H9 (cell line): ENCODE measurements around the gene WEE1. TPM values are rescaled to one million over a fixed set of nuclear protein-coding genes. Genes with fewer than 3 reads are reported as not detected.

ENCODE experiments used
- DNase-seq: peaks from one replicate; pipeline ENCODE4 v3.0.0-alpha.2; 2017
- H2AFZ ChIP-seq: one replicate; pipeline ENCODE4 v1.6.1; 2013; ENCODE audit warnings: mild to moderate bottlenecking, low read length, control low read depth, moderate library complexity
- H2AK5ac ChIP-seq: 2 replicates; pipeline ENCODE4 v1.6.1; 2013; ENCODE audit warnings: low read length, control low read depth, mixed read lengths; ENCODE audit not compliant: insufficient read length
- H2BK120ac ChIP-seq: one replicate; pipeline ENCODE4 v1.6.1; 2013; ENCODE audit warnings: low read depth, mild to moderate bottlenecking, low read length, control low read depth, inconsistent platforms; ENCODE audit not compliant: poor library complexity, severe bottlenecking
- H2BK12ac ChIP-seq: 2 replicates; pipeline ENCODE4 v1.6.1; 2013; ENCODE audit warnings: low read length, control low read depth, mixed read lengths, low read depth; ENCODE audit not compliant: insufficient read length
- H2BK15ac ChIP-seq: 2 replicates; pipeline ENCODE4 v1.6.1; 2013; ENCODE audit warnings: low read depth, low read length, control low read depth
- H2BK20ac ChIP-seq: one replicate; pipeline ENCODE4 v1.6.1; 2013; ENCODE audit warnings: low read depth, mild to moderate bottlenecking, low read length, control low read depth, inconsistent platforms; ENCODE audit not compliant: poor library complexity, severe bottlenecking
- H2BK5ac ChIP-seq: 2 replicates; pipeline ENCODE4 v1.6.1; 2013; ENCODE audit warnings: low read length, control low read depth, mixed read lengths; ENCODE audit not compliant: insufficient read length
- H3K14ac ChIP-seq: 2 replicates; pipeline ENCODE4 v1.6.1; 2013; ENCODE audit warnings: low read length, control low read depth; ENCODE audit not compliant: insufficient read depth
- H3K18ac ChIP-seq: 2 replicates; pipeline ENCODE4 v1.6.1; 2013; ENCODE audit warnings: low read depth, mild to moderate bottlenecking, mixed read lengths, low read length, control low read depth; ENCODE audit not compliant: insufficient read length
- H3K23ac ChIP-seq: 2 replicates; pipeline ENCODE4 v1.6.1; 2013; ENCODE audit warnings: low read length, control low read depth, mixed read lengths, low read depth; ENCODE audit not compliant: insufficient read length
- H3K23me2 ChIP-seq: 2 replicates; pipeline ENCODE4 v1.6.1; 2013; ENCODE audit warnings: low read depth, mild to moderate bottlenecking, mixed read lengths, low read length, control low read depth; ENCODE audit not compliant: insufficient read length, poor library complexity, severe bottlenecking
- H3K27ac ChIP-seq: 2 replicates; pipeline ENCODE4 v1.5.1; 2013; ENCODE audit warnings: low read length, control low read depth, mixed read lengths, low read depth; ENCODE audit not compliant: insufficient read length
- H3K27me3 ChIP-seq: 2 replicates; pipeline ENCODE4 v1.6.1; 2013; ENCODE audit warnings: low read length, control low read depth, inconsistent platforms; ENCODE audit not compliant: insufficient read depth
- H3K4ac ChIP-seq: 2 replicates; pipeline ENCODE4 v1.6.1; 2013; ENCODE audit warnings: low read depth, mild to moderate bottlenecking, control low read depth, inconsistent platforms, low read length, moderate library complexity
- H3K4me1 ChIP-seq: 2 replicates; pipeline ENCODE4 v1.6.1; 2013; ENCODE audit warnings: low read length, control low read depth, inconsistent platforms; ENCODE audit not compliant: insufficient read depth
- H3K4me2 ChIP-seq: 2 replicates; pipeline ENCODE4 v1.6.1; 2013; ENCODE audit warnings: low read length, control low read depth, mixed read lengths; ENCODE audit not compliant: insufficient read length, insufficient read depth
- H3K56ac ChIP-seq: 2 replicates; pipeline ENCODE4 v1.6.1; 2013; ENCODE audit warnings: low read depth, mild to moderate bottlenecking, mixed read lengths, low read length, control low read depth; ENCODE audit not compliant: insufficient read length
- H3K79me1 ChIP-seq: 2 replicates; pipeline ENCODE4 v1.6.1; 2013; ENCODE audit warnings: low read depth, mild to moderate bottlenecking, moderate library complexity, low read length, control low read depth, inconsistent platforms; ENCODE audit not compliant: insufficient read depth, poor library complexity, severe bottlenecking
- H3K79me2 ChIP-seq: 2 replicates; pipeline ENCODE4 v1.6.1; 2013; ENCODE audit warnings: low read length, control low read depth, inconsistent platforms; ENCODE audit not compliant: insufficient read depth
- H3K9ac ChIP-seq: 2 replicates; pipeline ENCODE4 v1.6.1; 2013; ENCODE audit warnings: low read length, control low read depth, mixed read lengths; ENCODE audit not compliant: insufficient read length; ENCODE audit errors: extremely low read depth
- H3K9me3 ChIP-seq: one replicate; pipeline ENCODE4 v1.6.1; 2013; ENCODE audit warnings: low read depth, low read length, inconsistent platforms; ENCODE audit not compliant: control insufficient read depth
- H3T11ph ChIP-seq: one replicate; pipeline ENCODE4 v1.6.1; 2013; ENCODE audit warnings: mild to moderate bottlenecking, low read length, control low read depth, inconsistent platforms
- H4K20me1 ChIP-seq: one replicate; pipeline ENCODE4 v1.6.1; 2013; ENCODE audit not compliant: control insufficient read depth, insufficient read length, insufficient read depth
- H4K5ac ChIP-seq: 2 replicates; pipeline ENCODE4 v1.6.1; 2013; ENCODE audit warnings: low read depth, mild to moderate bottlenecking, mixed read lengths, low read length, control low read depth; ENCODE audit not compliant: insufficient read length
- H4K8ac ChIP-seq: replicated peaks from 2 replicates; pipeline ENCODE4 v1.6.1; 2013; ENCODE audit warnings: low read length, control low read depth, mixed read lengths, low read depth; ENCODE audit not compliant: insufficient read length
- H4K91ac ChIP-seq: 2 replicates; pipeline ENCODE4 v1.6.1; 2013; ENCODE audit warnings: low read depth, mild to moderate bottlenecking, moderate library complexity, mixed read lengths, low read length, control low read depth; ENCODE audit not compliant: insufficient read length
- H3K27ac Mint-ChIP-seq, 3 experiments: 2 replicates in 2 of 3; 3 replicates in 1 of 3; pipeline ENCODE4 v1.8.0; 2020 to 2021; ENCODE audit warnings: mixed read lengths in 3 of 3, mild to moderate bottlenecking in 1 of 3, moderate library complexity in 1 of 3
- H3K27me3 Mint-ChIP-seq: 2 replicates; pipeline ENCODE4 v1.8.0; 2021; ENCODE audit warnings: low read depth, mild to moderate bottlenecking, moderate library complexity, mixed read lengths
- H3K36me3 Mint-ChIP-seq, 3 experiments: 2 replicates in 2 of 3; 3 replicates in 1 of 3; pipeline ENCODE4 v1.8.0; 2020 to 2021; ENCODE audit warnings: low read depth in 3 of 3, mixed read lengths in 3 of 3; ENCODE audit not compliant: insufficient read depth in 1 of 3
- H3K4me1 Mint-ChIP-seq, 2 experiments: 2 replicates each; pipeline ENCODE4 v1.8.0; 2020; ENCODE audit warnings: mixed read lengths in 2 of 2
- H3K4me3 Mint-ChIP-seq, 2 experiments: 2 replicates in 1 of 2; 3 replicates in 1 of 2; pipeline ENCODE4 v1.8.0; 2020 to 2021; ENCODE audit warnings: mild to moderate bottlenecking in 2 of 2, mixed read lengths in 2 of 2, moderate library complexity in 1 of 2
- H3K9me3 Mint-ChIP-seq, 2 experiments: 2 replicates in 1 of 2; 3 replicates in 1 of 2; pipeline ENCODE4 v1.8.0; 2020; ENCODE audit warnings: mild to moderate bottlenecking in 2 of 2, mixed read lengths in 2 of 2, moderate library complexity in 1 of 2
- CTCF ChIP-seq: fragments of 200-600 bp; sonication (generic); conservative IDR thresholded peaks from 3 replicates; pipeline ENCODE4 v1.8.0; 2021; ENCODE audit warnings: antibody characterized with exemption, mild to moderate bottlenecking
- WGBS: extraction: QIAGEN DNeasy Blood & Tissue Kit; methylation state at CpG from one replicate; pipeline ENCODE4 v1.1.7; 2013; ENCODE audit warnings: missing lambda C conversion rate, low lambda C conversion rate, mixed read lengths; ENCODE audit not compliant: insufficient read length; ENCODE audit errors: extremely low coverage; 5-methylcytosine and 5-hydroxymethylcytosine counted together
- total RNA-seq: library from RNA; stranded (reverse); gene quantifications from 2 replicates; pipeline ENCODE4 v1.2.1, GENCODE V29; 2021

WEE1 gene
- total RNA-seq, 1 experiment from 2014 or later, result 142 TPM

- Mint-ChIP-seq H3K4me3 (no peak overlapping the region), H3K4me1 (peaks cover 35 to 36% of the 10 kb centered on the region in 2 experiments), H3K36me3 (peaks cover 8 to 26% (median 22%) of the 10 kb centered on the region in 3 experiments; a peak in 6 of 7 replicates), H3K9me3 (no peaks in the 10 kb centered on the region), H3K27me3 (no peaks in the 10 kb centered on the region; the same call in 1 of the 2 replicates), H3K27ac (peak overlapping the region; percentile 20 to 70 (median 49); a peak in 1 of 7 replicates)
- no peak overlapping the region for H4K91ac ChIP-seq
- H3K9ac ChIP-seq, result no peak overlapping the region
- no peak overlapping the region for H4K8ac ChIP-seq
- no peak overlapping the region for H2BK120ac ChIP-seq
- DNase-seq, result no peak
- no peak overlapping the region for H3K23ac ChIP-seq
- H4K20me1 ChIP-seq, result no peaks in the 10 kb centered on the region
- no peak overlapping the region for H2AK5ac ChIP-seq
- no peak overlapping the region for H3K56ac ChIP-seq
- no peak overlapping the region for H3K27ac ChIP-seq
- H3K4me2 ChIP-seq, result no peak overlapping the region
- no peaks in the 10 kb centered on the region for H3K9me3 ChIP-seq
- no peak for TF ChIP-seq CTCF
- H3K14ac ChIP-seq, result no peak overlapping the region
- H3K18ac ChIP-seq, result no peak overlapping the region
- WGBS, result no CpG with 5 or more reads among the region's 3 CpGs
- no peak overlapping the region for H2BK5ac ChIP-seq
- no peak overlapping the region for H2AFZ ChIP-seq
- H2BK20ac ChIP-seq, result no peak overlapping the region
- no peaks in the 10 kb centered on the region for H3K23me2 ChIP-seq
- H3K4me1 ChIP-seq, result no peaks in the 10 kb centered on the region; the same call in 1 of the 2 replicates
- no peaks in the 10 kb centered on the region for H3K79me2 ChIP-seq
- H3K79me1 ChIP-seq, result no peaks in the 10 kb centered on the region
- no peak overlapping the region for H2BK12ac ChIP-seq
- no peaks in the 10 kb centered on the region for H3K27me3 ChIP-seq
- no peak overlapping the region for H3T11ph ChIP-seq
- no peak overlapping the region for H4K5ac ChIP-seq
- H3K4ac ChIP-seq, result no peak overlapping the region
- H2BK15ac ChIP-seq, result no peak overlapping the region
Measured at GRCh38 chr11:9529334-9529650, 44.2 kb upstream of the WEE1 start.
